NCI-H1436 treated with DMSO at 0.1 percent for 48 hours (cell line): Measurements from ENCODE around the gene ANKRD11.
"Not testable (repeated sequence)": the region's sequence is repeated elsewhere in the genome, so short reads cannot be mapped to it uniquely, and the experiment has no call there.

Experiments used
- DNase-seq: peaks from one replicate; lab custom pipeline; 2025; lab: John Stamatoyannopoulos, UW

Gene ANKRD11

DNA sequence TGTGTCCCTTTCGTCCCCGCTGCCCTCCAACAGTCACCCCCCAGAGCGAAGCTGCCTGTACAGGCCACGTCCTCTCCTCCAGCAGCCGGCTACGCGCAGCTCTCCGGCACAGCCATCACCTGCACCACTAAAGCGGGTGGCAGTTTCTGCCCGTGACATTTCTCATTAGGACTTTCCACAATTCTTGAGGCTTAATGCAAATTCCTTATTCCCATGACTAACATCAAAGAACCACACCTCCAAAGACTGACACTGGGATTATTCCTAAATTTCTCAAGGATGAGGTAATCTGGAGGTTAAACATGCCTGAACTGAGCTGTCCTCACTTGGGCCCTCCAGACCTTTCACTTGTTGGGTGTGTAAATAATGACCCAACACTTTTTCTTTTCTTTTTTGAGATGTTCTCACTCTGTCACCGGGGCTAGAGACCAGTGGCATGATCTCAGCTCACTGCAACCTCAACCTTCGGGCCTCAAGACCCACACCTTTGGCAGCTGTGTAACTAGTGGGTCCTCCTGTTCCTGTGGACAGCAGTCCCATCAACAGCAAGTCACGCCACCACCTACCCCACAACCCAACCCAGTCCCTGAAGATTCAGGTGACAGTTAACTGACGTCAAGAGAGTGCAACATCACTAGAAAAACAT, 11.7 kb downstream of the ANKRD11 start:
- DNase-seq = no peak

DNA sequence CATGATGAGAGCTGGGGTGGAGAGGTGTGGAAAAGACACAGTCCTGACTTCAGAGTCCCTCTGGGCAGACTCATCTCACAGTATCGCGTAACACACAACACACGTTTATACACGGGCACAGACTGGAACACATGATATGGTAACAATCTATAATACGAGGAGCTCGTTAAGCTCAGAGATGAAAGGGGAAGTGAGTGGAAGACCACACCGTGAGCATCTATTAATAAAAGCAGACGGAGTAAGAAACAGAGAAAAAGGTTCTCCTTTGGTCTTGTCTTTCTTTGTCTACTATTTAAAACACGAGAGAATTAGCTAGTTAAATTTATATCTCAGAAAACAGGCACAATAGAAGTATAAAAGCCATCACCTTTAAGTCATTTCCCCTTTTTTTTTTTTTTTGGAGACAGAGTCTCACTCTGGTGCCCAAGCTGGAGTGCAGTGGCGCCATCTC, 13.5 kb downstream of the ANKRD11 start:
- DNase-seq = no peak

DNA sequence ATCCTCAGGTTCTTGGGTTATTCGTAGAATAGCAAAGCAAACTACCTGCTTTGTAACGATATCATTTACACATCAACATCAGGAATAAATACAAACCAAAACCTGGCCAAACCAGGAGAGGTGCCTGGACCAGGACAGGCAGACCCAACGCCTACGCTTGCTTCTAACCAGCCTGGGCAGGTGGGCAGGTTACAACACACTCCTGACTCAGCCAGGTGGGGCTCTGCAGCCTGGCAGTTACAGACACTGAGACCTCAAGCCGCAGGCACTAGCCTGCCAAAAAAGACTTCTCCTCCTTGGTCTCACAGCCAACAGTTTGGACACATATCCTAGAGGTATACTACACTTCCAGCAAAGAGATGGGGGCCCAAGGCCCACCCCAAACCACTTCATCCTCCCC, 14.0 kb downstream of the ANKRD11 start:
- no peak for DNase-seq

DNA sequence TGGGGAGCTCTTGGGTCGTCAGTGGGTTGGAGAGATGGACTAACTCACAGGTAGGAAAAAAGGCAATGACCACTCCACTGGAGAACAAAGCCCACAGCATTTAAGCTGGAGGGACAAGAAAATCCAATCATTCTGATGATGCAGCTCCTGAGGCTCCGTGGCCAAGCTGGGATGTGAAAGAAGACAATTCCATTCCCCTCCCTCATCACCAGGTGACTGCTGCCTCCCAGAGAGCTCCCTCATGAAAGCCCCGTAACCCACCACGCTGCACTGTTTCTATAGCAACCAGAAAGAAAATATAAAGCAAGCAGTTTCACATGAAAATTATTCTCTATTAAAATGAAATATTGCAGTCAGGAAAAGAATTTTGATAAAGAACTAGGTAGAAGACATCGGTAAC, 15.2 kb downstream of the ANKRD11 start:
- no peak for DNase-seq

DNA sequence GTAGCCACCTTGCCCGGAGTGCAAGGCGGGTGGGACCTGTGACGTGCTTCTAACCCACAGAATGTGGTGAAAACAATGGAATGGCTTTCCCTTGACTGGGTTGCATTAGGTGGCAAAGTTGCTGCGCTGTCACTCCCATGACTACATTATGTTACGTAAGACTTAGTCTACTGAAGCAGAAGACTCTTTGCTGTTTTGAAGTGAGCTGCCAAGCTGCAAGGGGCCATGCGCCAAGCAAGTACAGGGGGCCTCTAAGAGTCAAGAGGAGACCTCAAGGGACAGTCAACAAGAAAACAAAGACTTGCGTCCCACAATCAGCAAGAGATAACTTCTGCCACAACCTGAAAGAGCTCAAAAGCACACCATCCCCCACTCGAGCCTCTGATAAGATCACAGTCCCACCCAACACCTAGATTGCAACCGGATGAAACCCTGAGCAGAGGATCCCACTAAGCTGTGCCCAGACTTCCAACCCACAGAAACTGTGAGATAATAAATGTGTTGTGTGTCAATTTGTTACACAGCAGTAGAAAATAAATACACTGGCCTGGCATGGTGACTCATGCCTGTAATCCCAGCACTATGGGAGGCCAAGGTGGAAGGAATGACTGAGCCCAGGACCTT, 16.5 kb downstream of the ANKRD11 start:
- no peak for DNase-seq

DNA sequence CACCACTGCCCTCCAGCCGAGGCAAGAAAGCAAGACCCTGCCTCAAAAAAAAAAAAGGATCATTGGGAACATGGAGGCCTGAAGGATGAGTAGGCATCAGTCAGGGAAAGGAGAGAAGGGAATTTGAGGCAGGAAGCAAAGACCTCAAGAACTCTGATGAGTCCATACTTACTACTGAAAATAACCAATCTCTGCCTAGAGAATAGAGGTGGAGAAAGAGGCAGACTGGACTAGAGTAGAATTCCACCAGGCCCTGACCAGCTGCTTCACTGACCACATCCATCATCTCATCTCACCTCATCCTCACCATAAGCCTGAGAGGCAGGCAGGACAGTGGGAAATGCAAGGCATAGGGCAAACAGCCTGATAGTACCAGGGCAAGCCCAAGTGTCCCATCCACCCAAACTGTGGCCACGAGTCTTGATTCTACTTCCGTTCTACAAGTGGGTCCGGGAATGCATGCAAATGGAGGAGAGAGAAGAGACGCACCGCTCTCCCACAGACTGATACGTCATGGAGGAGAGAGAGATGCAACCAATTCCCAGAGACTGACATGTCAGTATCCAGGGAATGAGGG, 17.1 kb downstream of the ANKRD11 start:
- DNase-seq = no peak

DNA sequence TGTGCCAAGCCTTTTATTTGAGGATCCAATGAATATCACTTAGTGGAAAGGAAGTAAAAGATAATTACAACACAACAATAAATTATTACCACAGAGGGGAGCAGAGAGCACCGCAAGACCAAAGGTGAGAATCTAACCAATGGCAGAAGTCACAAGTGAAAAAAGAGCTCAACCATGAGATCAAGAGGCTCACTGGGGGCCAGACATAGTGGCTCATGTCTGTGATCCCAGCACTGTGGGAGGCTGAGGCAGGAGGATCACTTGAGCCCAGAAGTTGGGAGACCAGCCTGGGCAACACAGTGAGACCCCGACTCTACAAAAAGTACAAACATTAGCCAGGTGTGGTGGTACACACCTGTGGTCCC, 17.7 kb downstream of the ANKRD11 start:
- DNase-seq = no peak

DNA sequence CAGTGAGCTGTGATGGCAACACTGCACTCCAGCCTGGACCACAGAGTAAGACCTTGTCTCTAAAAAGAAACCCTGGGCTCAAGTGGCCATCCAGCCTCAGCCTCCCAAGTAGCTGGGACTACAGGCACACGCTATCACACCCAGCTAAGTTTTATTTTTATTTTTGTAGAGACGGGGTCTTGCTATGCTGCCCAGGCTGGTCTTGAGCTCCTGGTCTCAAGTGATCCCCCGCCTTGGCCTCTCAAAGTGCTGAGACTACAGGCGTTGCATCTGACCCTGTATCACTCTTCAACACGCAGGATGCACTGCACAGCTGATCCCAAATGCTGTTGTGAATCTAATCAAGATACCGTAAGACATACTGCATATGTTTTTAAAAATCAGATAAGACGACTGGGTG, 23.0 kb downstream of the ANKRD11 start:
- DNase-seq = no peak

DNA sequence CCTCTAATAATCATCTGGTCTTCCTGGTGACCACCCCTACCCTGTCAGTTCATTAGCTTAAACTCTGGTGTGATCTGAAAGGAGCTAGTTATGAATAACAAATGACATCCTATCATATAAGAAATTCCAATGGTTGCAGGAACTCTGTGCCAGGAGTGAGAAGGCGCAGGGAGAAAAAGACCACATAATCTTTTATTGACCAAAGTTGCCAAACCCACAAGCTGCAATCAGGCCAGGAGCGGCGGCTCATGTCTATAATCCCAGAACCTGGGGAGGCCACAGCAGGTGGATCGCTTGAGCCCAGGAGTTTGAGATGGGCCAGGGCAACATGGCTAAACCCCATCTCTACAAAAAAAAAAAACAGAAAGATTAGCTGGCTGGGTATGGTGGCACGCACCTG, 23.4 kb downstream of the ANKRD11 start:
- no peak for DNase-seq

DNA sequence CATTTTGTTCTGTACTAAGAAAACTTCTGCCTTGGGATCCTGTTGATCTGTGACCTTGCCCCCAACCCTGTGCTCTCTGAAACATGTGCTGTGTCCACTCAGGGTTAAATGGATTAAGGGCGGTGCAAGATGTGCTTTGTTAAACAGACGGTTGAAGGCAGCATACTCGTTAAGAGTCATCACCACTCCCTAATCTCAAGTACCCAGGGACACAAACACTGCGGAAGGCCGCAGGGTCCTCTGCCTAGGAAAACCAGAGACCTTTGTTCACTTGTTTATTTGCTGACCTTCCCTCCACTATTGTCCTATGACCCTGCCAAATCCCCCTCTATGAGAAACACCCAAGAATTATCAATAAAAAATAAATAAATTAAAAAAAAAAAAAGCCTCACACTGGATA, 27.0 kb downstream of the ANKRD11 start:
- not testable (repeated sequence) for DNase-seq

DNA sequence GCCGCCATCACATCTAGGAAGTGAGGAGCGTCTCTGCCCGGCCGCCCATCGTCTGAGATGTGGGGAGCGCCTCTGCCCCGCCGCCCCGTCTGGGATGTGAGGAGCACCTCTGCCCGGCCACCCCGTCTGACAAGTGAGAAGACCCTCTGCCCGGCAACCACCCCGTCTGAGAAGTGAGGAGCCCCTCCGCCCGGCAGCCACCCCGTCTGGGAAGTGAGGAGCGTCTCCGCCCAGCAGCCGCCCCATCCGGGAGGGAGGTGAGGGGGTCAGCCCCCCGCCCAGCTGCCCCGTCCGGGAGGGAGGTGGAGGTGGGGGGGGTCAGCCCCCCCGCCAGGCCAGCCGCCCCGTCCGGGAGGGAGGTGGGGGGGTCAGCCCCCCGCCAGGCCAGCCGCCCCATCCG, 27.7 kb downstream of the ANKRD11 start:
- DNase-seq = not testable (repeated sequence)

DNA sequence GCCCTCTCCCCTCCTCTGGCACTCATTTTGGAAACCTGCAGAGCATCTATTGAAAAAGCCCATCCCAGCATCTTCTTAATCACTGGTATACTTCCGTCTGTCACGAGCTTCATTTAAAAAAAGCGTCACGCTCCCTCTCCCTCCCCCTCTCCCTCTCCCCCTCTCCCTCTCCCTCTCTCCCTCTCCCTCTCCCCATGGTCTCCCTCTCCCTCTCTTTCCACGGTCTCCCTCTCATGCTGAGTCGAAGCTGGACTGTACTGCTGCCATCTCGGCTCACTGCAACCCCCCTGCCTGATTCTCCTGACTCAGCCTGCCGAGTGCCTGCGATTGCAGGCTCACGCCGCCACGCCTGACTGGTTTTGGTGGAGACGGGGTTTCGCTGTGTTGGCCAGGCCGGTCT, 28.5 kb downstream of the ANKRD11 start:
- DNase-seq = not testable (repeated sequence)

DNA sequence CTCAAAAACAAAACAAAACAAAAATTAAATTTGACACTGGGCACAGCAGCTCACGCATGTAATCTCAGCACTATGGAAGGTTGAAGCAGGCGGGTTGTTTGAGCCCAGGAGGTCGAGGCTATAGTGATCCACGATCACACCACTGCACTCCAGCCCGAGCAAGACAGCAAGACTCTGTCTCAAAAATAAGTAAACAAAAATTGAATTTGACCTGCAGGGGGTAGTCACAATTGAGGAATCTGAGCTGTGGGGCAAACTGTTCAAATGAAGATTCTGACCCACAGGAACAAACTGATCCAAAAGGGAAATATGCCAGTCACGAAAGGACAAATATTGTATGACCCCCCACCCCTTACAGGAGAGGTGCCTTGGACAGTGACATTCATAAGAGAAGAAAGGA, 29.8 kb downstream of the ANKRD11 start:
- no peak for DNase-seq

DNA sequence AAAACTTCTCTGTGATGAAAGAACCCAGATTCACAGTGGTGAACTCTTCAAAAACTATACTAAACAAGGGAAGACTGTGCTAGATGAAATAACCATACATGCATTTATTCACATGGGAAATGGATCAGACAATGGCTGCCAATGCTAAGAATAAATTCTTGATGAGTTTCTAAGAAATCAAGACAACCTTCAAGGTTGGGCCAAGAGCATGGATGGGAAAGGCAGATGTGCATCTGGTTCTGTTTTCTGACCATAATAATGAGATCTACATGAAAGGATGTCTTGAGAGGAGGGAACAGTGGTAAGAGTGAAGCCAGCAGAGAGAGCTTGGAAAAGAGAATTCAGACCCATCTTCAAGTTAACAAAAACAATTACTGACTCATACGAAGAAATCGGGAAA, 31.4 kb downstream of the ANKRD11 start:
- no peak for DNase-seq

DNA sequence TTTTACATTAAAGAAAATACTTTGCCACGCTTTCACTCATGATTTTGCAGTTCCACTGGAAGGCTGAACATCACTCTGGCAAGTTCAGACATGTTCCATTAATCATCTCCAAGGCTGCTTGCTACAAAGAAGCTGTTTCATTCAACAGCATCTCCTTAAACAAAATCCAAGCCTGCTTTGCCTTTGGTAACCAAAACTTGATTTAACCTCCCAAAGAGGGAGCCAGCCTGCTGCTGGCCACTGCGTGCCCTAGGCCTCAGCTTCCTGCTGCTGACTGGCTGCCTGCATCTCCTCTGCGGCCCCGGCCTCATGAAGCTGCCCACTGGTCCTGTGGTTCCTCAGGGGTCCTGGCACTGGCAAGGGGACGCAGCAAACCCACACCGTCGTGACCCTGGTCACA, 31.8 kb downstream of the ANKRD11 start:
- DNase-seq = no peak

DNA sequence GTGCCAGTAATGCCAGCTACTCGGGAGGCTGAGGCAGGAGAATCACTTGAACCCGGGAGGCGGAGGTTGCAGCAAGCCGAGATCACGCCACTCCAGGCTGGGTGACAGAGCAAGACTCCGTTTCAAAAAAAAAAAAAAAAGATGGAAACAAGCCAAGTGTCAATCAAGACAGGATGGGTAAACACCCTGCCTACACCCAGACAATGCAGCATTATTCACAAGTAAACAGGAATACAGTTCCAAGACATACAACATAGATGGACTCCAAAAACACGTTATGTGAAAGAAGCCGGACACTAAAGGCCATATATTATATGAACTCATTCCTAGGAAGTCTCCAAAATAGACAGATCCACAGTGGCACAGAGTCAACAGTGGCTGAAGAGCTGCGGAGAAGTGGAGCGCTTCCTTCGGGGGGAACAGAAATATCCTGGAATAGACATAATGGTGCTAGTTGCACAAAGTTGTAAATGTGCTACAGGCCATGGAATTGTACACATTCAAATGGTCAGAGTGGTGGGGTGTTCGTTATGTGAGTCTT, 33.9 kb downstream of the ANKRD11 start:
- DNase-seq = no peak

DNA sequence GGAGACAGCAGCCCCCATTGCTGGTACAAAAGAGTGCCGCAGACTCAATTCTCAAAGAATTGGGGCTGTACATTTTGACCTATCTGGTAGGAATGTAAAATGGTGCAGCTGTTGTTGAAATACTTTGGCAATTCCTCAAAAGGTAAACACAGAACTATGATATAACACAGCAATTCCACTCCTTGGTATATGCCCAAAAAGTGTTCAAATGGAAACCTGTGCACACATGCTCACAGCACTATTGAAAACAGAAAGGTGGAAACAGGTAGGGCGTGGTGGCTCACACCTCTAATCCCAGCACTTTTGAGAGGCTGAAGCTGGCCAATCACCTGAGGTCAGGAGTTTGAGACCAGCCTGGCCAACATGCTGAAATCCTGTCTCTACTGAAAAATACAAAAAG, 34.7 kb downstream of the ANKRD11 start:
- DNase-seq = no peak

DNA sequence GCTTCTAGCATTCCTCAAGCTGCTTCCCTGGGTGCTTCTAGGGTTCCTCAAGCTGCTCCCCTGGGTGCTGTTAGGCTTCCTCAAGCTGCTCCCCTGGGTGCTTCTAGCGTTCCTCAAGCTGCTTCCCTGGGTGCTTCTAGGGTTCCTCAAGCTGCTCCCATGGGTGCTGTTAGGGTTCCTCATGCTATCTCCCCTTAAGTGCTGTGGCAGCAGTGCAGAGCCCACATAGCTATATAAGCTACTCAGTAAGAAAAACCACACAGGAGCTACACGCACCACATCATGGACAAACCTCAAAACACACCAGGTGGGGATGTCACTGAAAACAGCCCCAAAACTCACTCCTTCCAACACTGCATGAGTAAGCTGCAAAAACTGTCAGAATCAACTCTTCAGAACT, 35.2 kb downstream of the ANKRD11 start:
- no peak for DNase-seq

DNA sequence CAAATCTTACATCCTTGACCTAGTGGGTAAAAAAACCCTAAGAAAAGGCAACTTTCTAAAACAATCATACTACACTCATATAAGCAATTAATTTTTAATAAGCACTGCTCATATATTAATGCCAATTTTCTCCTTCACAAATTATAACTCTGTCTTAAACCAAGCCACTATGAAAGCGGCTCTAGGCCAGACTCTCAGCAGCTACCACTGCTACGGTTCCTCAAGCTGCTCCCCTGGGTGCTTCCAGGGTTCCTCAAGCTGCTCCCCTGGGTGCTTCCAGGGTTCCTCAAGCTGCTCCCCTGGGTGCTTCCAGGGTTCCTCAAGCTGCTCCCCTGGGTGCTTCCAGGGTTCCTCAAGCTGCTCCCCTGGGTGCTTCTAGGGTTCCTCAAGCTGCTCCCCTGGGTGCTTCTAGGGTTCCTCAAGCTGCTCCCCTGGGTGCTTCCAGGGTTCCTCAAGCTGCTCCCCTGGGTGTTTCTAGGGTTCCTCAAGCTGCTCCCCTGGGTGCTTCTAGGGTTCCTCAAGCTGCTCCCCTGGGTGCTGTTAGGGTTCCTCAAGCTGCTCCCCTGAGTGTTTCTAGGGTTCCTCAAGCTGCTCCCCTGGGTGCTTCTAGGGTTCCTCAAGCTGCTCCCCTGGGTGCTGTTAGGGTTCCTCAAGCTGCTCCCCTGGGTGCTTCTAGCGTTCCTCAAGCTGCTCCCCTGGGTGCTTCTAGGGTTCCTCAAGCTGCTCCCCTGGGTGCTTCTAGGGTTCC, 35.8 kb downstream of the ANKRD11 start:
- DNase-seq = not testable (repeated sequence)

DNA sequence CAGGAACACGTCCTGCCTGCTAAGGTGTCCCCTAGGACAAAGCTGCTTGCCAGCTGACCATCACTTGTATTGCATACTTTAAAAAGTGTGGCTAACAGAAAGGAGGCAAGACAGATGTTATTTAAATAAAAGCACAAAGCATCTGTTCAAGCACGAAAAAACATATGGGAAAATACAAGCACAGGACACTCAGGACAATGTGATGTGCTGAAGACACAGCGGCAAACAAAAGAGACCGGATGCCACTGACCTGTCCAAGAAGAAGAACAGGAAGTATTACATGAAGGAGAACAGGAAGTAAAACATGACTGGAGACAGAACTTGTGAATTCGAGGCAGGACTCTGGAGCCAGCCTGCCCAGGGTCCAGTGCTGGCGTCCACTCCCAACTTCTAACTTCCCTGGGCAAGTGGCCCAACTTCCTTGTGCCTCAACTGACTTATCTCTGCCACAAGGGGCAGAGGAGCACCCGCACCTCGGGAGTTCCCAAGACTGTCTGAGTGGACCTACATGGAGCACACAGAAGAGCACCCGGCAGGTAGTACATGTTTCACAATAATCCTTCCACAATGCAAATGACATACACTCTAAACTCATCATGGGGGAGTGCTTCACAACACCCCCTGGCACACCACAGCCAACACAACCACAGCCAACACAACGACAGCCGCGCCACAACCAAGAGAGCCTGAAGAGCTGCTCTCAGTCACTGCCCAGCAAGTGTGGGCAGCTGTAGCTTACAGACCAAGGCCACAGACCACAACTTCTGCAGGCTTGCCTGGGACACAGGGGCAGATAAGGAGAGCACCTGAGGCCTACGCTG, 36.6 kb downstream of the ANKRD11 start:
- no peak for DNase-seq

DNA sequence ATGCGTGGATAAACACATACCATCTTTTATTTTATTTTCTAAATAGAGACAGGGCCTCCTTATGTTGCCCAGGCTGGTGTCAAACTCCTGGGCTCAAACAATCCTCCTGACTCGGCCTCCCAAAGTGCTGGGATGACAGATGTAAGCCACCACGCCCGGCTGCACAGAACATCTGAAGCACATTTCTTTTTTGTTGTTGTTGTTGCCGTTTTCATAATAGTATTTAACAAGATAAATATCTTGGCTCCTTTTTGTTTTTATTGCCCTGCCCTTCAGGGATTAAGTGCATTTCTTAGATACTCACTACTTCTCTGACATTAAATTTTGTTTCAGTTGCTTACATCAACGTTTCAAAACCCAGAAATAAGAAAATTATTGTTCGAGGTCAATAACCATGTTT, 37.4 kb downstream of the ANKRD11 start:
- no peak for DNase-seq

DNA sequence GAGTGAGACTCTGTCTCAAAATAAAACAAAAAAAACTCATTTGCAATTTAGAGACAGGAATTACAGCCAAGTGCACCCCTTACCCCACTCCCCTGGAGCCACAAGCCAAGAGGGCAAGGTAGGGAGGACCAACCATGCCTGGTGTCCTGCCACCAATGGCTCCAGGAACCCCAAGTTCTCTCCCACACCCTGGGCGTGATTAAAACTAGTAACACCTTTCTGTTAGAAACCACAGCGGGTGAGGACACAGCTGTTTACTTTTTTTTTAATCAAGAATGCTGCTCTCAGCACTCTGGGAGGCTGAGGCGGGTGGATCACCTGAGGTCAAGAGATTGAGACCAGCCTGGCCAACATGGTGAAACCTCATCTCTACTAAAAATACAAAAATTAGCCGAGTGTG, 38.1 kb downstream of the ANKRD11 start:
- DNase-seq = no peak
